IMR-90 (cell line): Measurements from ENCODE around the gene ZBTB8B.

Experiments used
- BHLHE40 ChIP-seq: fragments of 150-350 bp; IDR thresholded peaks from 2 replicates; pipeline ENCODE4 v1.6.1; 2016; ENCODE audit warnings: mild to moderate bottlenecking, low read depth, low read length
- CTCF ChIP-seq: conservative IDR thresholded peaks from 2 replicates; pipeline ENCODE4 v1.5.1; 2012; ENCODE audit warnings: mild to moderate bottlenecking, low read depth, low read length, improper control_type of control experiment
- ELK1 ChIP-seq: fragments of 150-350 bp; IDR thresholded peaks from 2 replicates; pipeline ENCODE4 v1.6.1; 2016; ENCODE audit warnings: low read depth, mild to moderate bottlenecking, low read length, moderate library complexity, borderline replicate concordance
- FOS ChIP-seq: fragments of 150-350 bp; IDR thresholded peaks from 2 replicates; pipeline ENCODE4 v1.6.1; 2016; ENCODE audit warnings: low read depth, low read length
- MAFK ChIP-seq: IDR thresholded peaks from 2 replicates; pipeline ENCODE4 v1.6.1; 2012; ENCODE audit warnings: low read depth, low read length, improper control_type of control experiment
- MXI1 ChIP-seq: IDR thresholded peaks from 2 replicates; pipeline ENCODE4 v1.6.1; 2012; ENCODE audit warnings: low read depth, mild to moderate bottlenecking, low read length, moderate library complexity, borderline replicate concordance
- POLR2A ChIP-seq: IDR thresholded peaks from 2 replicates; pipeline ENCODE4 v1.6.1; 2012; ENCODE audit warnings: mild to moderate bottlenecking, low read depth, low read length
- RAD21 ChIP-seq: IDR thresholded peaks from 2 replicates; pipeline ENCODE4 v1.6.1; 2012; ENCODE audit warnings: low read length, improper control_type of control experiment
- RCOR1 ChIP-seq: IDR thresholded peaks from 2 replicates; pipeline ENCODE4 v1.6.1; 2012; ENCODE audit warnings: mild to moderate bottlenecking, low read length, improper control_type of control experiment; ENCODE audit not compliant: insufficient replicate concordance
- RFX5 ChIP-seq: IDR thresholded peaks from 2 replicates; pipeline ENCODE4 v1.8.0; 2012; ENCODE audit warnings: low read depth, mild to moderate bottlenecking, low read length, moderate library complexity
- SMC3 ChIP-seq: fragments of 150-350 bp; IDR thresholded peaks from 2 replicates; pipeline ENCODE4 v1.6.1; 2016; ENCODE audit warnings: low read depth, mild to moderate bottlenecking, antibody characterized with exemption, low read length, moderate library complexity
- USF2 ChIP-seq: fragments of 150-350 bp; IDR thresholded peaks from 2 replicates; pipeline ENCODE4 v1.6.1; 2017; ENCODE audit warnings: mild to moderate bottlenecking, antibody characterized with exemption, low read length, low read depth

- TF ChIP-seq CTCF (no peak), ELK1 (no peak), POLR2A (no peak), RAD21 (no peak), USF2 (no peak), SMC3 (no peak), RCOR1 (no peak), MAFK (no peak), FOS (no peak), RFX5 (no peak), MXI1 (no peak), BHLHE40 (no peak)
These were observed 6.3 kb downstream of the ZBTB8B start for GRCh38 chr1:32470991-32471694.
